Parathyroid adenoma (tissue), 2 donors: ENCODE measurements around the gene TMPRSS6.

Experiments used
- H2AFZ ChIP-seq: fragments of 300-600 bp; sonication (generic); one replicate; pipeline ENCODE4 v1.7.0; 2017; ENCODE audit warnings: antibody characterized with exemption, mild to moderate bottlenecking
- H3K27ac ChIP-seq: fragments of 300-600 bp; sonication (generic); one replicate; pipeline ENCODE4 v1.7.0; 2017
- H3K27me3 ChIP-seq: fragments of 300-600 bp; sonication (generic); one replicate; pipeline ENCODE4 v1.7.0; 2017; ENCODE audit warnings: low read length; ENCODE audit not compliant: control insufficient read depth, insufficient read depth
- H3K36me3 ChIP-seq: fragments of 300-600 bp; sonication (generic); one replicate; pipeline ENCODE4 v1.7.0; 2017; ENCODE audit warnings: low read length; ENCODE audit not compliant: control insufficient read depth, insufficient read depth
- H3K4me1 ChIP-seq: fragments of 300-600 bp; sonication (generic); one replicate; pipeline ENCODE4 v1.7.0; 2017; ENCODE audit warnings: control low read depth
- H3K4me2 ChIP-seq: fragments of 300-600 bp; sonication (generic); one replicate; pipeline ENCODE4 v1.7.0; 2017; ENCODE audit warnings: low read length
- H3K4me3 ChIP-seq: fragments of 300-600 bp; sonication (generic); one replicate; pipeline ENCODE4 v1.7.0; 2017; ENCODE audit warnings: low read depth, low read length
- H3K79me2 ChIP-seq: fragments of 300-600 bp; sonication (generic); one replicate; pipeline ENCODE4 v1.7.0; 2017; ENCODE audit warnings: control low read depth
- H3K9ac ChIP-seq: fragments of 300-600 bp; sonication (generic); one replicate; pipeline ENCODE4 v1.7.0; 2017; ENCODE audit warnings: mild to moderate bottlenecking
- H3K9me3 ChIP-seq: fragments of 300-600 bp; sonication (generic); one replicate; pipeline ENCODE4 v1.7.0; 2017; ENCODE audit warnings: low read length; ENCODE audit not compliant: control insufficient read depth
- CTCF ChIP-seq: fragments of 300-600 bp; sonication (generic); IDR thresholded peaks from one replicate; pipeline ENCODE4 v1.7.0; 2017; ENCODE audit warnings: antibody characterized with exemption, mild to moderate bottlenecking
- donor health status: primary hyperparathyroidism.

TMPRSS6 gene

GRCh38 chr22:37067428-37067827 is 42.1 kb downstream of the TMPRSS6 start:
- Histone ChIP-seq H3K79me2 (no peaks in the 10 kb centered on the region), H3K36me3 (no peaks in the 10 kb centered on the region), H3K4me3 (no peak overlapping the region), H3K27ac (no peak overlapping the region), H3K27me3 (peaks cover 5% of the 10 kb centered on the region), H2AFZ (no peak overlapping the region), H3K9me3 (no peaks in the 10 kb centered on the region), H3K9ac (no peak overlapping the region), H3K4me2 (no peak overlapping the region), H3K4me1 (no peaks in the 10 kb centered on the region)
- TF ChIP-seq CTCF: no peak

DNA sequence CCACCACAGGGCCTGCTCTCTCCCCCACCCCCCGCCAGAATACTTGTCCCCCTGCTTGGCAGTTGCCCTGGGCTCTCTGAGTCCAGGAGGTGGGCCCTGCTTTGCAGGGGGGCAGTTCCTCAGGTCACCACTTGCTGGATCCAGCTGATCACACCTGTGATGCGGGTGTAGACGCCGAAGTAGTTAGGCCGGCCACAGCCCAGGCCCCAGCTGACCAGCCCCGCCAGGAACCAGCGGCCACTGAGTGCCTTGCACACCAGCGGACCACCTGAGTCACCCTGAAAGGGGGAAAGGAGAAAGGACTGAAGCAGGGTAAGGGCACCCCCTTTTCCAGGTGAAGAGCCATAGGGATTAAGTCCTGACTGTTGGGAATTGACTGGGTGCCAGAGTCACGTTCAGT is 43.6 kb downstream of the TMPRSS6 start:
- no peak overlapping the region for H2AFZ ChIP-seq
- no peak overlapping the region for H3K9ac ChIP-seq
- H3K4me3 ChIP-seq: no peak overlapping the region
- no peaks in the 10 kb centered on the region for H3K4me1 ChIP-seq
- H3K9me3 ChIP-seq: no peaks in the 10 kb centered on the region
- no peaks in the 10 kb centered on the region for H3K79me2 ChIP-seq
- H3K36me3 ChIP-seq: no peaks in the 10 kb centered on the region
- TF ChIP-seq CTCF: no peak
- no peak overlapping the region for H3K4me2 ChIP-seq
- peaks cover 5% of the 10 kb centered on the region for H3K27me3 ChIP-seq
- no peak overlapping the region for H3K27ac ChIP-seq

GRCh38 chr22:37065180-37065579 is 44.3 kb downstream of the TMPRSS6 start:
- TF ChIP-seq CTCF: no peak
- no peak overlapping the region for H3K4me3 ChIP-seq
- no peaks in the 10 kb centered on the region for H3K36me3 ChIP-seq
- H3K9me3 ChIP-seq: no peaks in the 10 kb centered on the region
- H3K27me3 ChIP-seq: peaks cover 5% of the 10 kb centered on the region
- no peak overlapping the region for H3K27ac ChIP-seq
- no peak overlapping the region for H3K9ac ChIP-seq
- no peak overlapping the region for H2AFZ ChIP-seq
- H3K4me2 ChIP-seq: no peak overlapping the region
- no peaks in the 10 kb centered on the region for H3K4me1 ChIP-seq
- H3K79me2 ChIP-seq: no peaks in the 10 kb centered on the region

DNA sequence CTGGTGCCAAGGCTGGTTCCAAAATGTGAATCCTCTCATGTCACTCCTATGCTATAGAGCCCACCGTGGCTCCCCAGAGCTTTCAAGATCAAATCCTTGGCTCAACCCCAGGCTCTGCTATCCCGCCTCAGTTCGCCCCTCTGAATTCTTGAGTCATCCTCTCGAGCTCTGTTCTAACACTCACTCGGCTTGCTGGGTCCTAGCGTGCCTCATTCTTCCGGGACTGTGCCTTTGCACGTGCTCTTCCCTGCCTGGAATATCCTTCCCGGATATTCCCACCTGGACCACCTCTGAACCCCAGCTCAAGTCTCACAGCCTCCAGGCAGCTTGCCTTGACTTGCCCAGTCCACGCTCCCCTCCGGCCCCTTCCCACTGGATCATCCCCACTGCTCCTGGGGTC is 45.0 kb downstream of the TMPRSS6 start:
- H3K79me2 ChIP-seq: no peaks in the 10 kb centered on the region
- H3K9ac ChIP-seq: no peak overlapping the region
- H3K27me3 ChIP-seq: peaks cover 5% of the 10 kb centered on the region
- no peak overlapping the region for H3K27ac ChIP-seq
- H3K9me3 ChIP-seq: no peaks in the 10 kb centered on the region
- no peak overlapping the region for H2AFZ ChIP-seq
- H3K4me3 ChIP-seq: no peak overlapping the region
- no peak overlapping the region for H3K4me2 ChIP-seq
- H3K4me1 ChIP-seq: no peaks in the 10 kb centered on the region
- TF ChIP-seq CTCF: no peak
- no peaks in the 10 kb centered on the region for H3K36me3 ChIP-seq
